COR-L47 (cell line): ENCODE measurements around the gene DCK.
"Not testable (repeated sequence)": the region's sequence is repeated elsewhere in the genome, so short reads cannot be mapped to it uniquely, and the experiment has no call there.

Source experiments
- DNase-seq: peaks from one replicate; lab custom pipeline; 2025; lab: John Stamatoyannopoulos, UW

Gene DCK

DNA sequence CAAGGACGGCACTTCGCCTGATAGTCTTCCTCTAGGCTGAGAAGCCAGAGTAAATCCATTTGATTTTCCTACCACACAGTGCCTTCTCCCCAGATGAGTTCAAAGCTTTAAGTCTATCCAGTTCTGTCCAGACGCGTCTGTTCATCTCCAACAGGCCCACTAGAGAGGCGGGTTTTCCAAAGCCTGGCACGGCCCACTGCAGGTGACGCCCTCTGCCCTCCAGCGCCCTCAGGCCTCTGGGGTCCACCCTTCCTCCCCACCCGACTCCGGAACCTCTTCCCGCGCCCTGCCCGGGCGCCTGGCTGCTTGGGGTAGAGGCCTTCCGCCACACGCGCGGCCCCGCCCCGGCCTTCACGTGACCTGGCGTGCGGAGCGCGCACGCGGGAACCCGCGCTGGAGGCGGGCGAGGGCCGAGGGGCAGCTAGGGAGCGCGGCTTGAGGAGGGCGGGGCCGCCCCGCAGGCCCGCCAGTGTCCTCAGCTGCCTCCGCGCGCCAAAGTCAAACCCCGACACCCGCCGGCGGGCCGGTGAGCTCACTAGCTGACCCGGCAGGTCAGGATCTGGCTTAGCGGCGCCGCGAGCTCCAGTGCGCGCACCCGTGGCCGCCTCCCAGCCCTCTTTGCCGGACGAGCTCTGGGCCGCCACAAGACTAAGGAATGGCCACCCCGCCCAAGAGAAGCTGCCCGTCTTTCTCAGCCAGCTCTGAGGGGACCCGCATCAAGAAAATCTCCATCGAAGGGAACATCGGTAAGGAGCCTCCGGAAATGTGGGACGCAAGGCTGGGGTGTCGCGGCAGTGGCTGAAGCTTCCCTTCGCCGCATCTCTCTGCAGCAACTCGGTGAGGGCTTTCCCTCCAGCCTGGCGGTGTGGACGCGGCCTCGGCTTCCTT is at the start of gene DCK:
TSS of gene DCK (plus strand) at position 469 of the 888 bp plus-strand sequence. CDS start at position 656, 187 bp downstream.
- DNase-seq, result peak; percentile 90

DNA sequence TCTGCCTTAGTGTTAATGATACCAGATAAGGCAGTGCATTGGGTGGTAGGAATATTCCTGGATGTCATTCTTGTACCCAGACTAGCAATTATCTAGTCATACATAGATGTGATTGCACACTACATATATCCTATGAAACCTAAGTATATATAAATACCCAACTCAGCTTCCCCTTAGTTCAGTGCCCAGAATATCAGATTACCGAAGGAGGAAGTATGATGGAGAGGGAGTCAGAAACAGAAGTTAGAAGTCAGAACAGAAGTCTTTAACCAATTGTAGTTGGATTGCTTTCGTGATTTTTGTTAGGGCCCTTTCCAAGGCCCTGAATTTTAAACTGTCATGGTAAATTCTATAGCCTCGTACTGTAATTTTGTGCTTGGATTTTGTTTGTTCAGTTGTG is 48.4 kb upstream of the DCK start:
- DNase-seq, result no peak

DNA sequence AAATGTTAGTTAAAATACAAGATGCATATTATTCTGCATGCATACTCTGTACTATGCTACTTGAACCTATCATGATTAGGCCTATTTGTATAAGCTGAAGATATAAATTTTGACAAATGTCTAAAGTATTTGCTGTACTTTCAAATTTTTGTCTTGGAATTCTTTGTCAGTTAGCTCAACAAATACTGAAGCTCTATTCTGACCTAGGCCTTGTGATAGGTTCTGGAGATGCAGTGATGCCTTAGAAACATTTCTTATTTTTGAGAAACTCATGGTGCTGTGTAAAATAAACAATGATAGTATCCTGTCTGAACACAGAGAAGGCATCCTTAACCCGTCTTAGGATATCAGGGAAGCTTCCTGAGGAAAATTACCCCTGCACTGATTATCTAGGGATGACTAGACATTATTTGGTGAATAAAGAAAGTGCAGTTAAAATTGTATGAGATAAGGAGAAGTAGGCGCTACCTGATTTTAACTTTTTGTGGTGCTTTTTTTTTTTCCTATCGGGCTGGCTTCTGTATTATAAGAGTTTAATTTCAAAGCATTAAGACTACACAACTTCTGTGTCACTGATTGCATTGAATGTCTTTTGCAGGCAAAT is 47.9 kb upstream of the DCK start:
- no peak for DNase-seq

DNA sequence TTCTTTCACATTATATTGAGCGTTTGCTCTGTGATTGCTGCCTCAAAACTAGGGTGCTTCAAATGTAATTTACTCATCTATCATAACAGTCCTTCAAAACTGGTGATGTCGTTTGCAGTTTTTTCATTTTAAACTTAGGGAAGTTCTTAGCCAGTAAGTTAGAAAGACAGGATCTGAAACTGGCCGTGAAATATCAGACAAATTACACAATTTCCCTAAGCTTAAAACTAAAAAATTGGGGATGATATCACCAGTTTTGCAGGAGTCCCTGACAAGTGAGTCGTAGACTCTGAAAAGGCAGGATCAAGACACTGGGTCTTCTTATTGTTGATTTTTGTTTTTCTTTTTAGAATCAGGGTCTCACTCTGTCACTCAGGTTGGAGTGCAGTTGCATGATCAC is 46.5 kb upstream of the DCK start:
- DNase-seq, result no peak

DNA sequence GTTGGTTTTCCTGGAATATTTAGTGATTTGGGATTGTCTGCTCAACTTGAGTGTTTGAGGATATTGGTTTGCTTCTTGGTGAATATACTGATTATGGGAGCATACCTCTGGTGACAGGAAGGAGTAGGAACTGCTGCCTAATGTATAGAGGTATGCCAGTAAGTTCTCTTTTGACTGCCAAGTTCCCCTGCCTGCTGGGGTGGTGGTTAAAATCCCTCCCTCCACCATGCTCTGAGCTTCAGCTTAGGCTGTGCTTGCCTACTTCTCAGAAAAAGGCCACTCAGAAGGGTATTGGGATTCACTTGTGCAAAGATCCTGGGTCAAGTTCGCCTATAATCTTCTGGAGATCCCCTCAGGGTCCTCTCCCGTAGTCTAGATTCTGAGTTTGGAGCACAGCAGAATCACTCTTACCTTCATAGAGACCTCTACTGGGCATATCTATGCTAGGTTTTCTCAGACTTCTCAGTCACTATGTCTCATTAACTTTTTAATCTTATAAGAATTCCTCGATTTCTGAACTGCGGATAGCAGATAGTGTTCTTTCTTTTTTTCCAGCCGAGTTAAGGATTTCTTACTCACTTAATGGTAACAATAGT is 44.7 kb upstream of the DCK start:
- DNase-seq, result no peak

DNA sequence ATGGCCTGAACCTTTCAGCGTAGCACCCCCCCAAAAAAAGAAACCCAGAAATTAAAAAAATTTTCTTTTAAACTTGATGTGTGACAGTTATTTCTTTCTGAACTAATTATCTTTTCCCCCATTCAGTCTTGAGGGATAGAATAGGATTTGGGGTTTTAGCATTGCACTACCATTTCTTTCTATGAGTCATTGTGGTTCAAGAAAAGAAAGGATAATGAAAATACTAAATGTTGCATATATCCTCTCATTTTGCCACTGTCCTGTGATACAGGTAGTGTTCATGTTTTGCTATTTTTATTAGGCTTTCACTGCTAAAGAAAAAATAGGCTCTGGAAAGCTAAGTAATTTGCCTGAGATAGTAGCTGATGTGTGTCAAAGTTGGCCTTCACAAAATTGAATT is 39.4 kb upstream of the DCK start:
- no peak for DNase-seq

DNA sequence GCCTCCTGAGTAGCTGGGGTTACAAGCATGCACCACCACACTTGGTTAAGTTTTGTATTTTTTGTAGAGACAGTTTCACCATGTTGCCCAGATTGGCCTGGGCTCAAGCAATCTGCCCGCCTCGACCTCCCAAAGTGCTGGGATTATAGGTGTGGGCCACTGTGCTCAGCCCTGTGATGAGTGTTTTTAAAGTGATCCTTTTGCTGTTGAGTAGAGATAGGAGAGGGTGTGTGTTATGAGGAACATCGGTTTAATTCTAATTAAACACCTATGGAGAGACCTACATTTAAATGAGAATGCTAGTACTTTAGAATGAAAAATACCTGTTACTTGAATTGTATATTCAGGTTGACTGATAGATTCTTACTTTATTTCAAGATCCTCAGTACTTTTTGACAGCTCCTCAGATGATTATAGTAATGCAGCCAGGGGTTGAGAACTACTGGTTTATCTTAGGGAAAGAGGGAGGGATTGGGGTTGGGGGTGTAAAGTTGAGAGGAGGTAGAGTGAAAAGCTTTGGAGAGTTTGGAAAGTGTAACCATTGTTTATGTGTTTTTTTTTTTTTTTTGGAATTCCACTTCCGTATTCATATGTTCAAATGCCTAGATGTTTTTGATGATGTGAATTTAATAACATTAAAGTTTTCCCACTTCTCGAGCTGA is 36.8 kb upstream of the DCK start:
- no peak for DNase-seq

DNA sequence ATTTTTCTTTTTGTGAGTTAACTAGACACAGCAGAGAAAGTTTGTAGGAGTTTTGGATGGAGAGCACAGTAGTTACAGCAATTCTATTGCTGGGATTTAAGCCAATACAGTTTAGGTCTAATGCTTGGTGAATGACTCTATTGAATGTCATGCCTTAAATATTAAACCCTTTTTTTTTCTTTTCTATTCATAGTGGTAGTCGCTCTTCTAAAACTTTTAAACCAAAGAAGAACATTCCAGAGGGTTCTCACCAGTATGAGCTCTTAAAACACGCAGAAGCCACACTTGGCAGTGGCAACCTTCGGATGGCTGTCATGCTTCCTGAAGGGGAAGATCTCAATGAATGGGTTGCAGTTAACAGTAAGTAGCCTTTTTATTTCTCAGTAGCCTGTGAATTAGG is 34.8 kb upstream of the DCK start:
- no peak for DNase-seq

DNA sequence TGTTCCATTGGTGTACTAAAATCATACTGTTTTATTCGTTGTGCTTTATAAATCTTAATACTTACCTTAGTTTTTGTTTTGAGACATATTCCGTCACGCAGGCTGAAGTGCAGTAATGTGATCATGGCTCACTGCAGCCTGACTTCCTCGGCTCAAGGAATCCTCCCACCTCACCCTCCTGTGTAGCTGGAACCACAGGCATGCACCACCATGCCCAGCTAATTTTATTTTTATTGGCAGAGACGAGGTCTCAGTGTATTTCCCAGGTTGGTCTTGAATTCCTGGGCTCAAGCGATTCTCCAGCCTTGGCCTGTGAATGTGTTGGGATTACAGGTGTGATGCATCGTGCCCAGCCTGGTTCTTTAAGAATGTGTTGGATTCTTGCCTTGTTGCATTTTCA is 24.4 kb upstream of the DCK start:
- no peak for DNase-seq

DNA sequence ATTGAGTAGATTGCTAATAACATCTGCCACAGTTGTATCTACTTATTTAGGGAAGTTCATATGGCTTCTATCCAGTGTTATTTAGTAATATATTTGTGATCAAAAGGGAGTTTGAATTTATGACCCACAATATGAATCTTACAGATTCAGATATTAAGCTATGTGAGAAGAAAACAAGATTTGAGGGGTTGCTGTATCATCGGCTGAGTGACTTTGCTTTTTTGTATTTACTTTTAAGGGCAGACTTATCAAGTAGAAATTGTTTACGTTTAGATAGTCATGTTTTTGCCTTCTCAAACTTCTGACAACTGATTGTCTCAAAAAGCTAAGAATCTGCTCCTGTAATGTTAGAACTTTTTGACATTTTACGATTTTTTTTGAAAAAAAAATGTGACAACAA is 17.2 kb upstream of the DCK start:
- DNase-seq, result no peak

DNA sequence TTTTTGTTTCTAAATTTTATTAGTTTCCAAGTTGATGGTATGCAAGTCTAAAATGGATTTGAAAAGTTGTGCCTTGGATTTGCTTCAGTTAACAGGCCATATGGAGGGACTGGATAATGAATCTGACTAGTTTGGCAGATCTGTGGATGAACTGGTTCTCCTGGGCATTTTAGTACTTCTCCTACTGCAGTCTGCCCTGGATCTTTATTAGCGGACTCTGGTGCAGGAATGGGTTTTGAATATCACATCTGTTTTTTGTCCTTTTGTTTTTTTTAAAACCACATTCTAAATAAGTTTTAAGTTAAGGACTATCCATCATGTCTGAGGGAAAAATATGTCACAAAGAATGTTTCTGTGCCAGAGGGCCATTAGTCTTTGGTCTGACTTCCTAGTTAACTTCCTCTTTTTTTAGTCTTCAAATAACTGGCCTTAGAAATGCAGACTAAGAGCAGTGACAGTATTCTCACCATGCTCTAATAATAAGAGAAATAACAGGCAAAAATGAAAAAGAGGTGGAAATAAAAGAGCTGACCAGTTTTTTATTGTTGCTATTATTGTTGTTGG is 13.9 kb upstream of the DCK start:
- DNase-seq, result no peak

DNA sequence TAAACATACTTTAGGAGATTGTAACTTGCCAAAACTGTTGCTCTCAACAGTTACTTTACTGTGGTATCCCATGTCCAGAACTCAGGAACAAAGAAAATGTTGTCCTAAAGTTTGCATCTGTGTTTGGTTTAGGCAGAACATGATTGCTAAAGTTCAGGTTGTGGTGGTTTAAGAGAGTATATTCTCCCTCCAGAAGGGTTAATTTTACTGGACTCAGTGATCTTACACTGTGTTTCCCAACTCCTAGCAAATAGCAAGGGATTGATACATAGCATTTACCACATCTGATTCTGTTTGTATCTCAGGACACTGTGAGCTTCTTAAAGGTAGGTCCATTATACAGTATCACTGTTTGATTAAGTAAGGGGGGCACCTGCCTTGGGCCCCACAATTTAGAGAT is 13.3 kb upstream of the DCK start:
- no peak for DNase-seq

DNA sequence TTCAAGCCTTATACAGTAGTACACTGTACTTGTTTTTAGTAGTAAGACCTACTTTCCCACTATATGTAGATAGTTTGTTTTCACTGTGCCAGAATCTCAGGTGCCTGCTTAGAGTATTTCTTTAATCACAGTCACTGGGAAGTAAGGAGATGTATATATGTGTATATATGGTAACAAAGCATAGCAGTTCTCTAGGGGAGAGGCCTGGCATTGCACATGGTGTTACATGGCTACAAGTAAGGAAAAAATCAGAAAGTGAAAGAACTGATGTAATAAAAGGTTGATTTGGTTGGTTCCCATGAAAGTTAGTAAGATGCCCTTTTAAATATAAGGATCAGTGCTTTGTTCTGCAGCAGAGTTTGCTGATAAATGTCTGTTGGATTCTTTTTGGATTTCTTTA is 9.3 kb upstream of the DCK start:
- DNase-seq, result no peak

DNA sequence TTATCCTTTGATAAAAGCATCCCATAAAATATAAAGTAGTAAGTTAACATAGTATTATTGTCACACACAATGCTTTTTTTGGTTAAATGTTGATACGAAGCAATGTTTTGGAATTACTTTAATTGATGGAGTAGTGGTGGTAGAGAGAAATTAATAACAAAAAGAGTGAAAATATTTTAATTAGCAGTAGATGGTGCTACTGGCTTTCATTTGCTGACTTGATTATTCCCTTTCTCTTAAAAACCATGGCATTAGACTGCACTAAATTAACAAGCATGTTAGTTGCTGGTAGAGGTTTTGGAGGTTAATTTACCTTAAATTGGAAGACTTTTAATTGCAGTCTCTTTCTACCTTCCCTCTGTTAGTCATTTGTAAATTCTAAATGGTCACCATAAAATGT is 8.9 kb upstream of the DCK start:
- DNase-seq, result no peak

DNA sequence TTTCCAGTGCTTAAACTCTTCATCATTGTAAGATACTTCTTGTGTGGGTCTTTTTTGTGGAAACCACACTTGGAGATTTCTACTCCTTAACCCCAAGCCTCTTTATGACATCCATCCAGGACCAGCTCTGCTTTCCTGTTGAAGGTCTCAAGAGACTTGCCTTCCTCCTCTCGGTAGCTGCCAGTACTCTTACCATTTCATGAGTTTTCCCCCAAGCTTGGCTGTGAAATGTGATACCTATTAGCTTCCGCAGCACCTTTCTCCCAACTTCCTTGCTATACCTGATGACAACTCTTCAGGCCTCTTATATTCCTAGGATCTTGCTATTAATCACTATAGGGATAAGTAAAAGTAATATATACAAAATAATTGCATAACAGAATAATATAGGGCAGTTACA is 1.9 kb upstream of the DCK start:
- DNase-seq, result no peak

DNA sequence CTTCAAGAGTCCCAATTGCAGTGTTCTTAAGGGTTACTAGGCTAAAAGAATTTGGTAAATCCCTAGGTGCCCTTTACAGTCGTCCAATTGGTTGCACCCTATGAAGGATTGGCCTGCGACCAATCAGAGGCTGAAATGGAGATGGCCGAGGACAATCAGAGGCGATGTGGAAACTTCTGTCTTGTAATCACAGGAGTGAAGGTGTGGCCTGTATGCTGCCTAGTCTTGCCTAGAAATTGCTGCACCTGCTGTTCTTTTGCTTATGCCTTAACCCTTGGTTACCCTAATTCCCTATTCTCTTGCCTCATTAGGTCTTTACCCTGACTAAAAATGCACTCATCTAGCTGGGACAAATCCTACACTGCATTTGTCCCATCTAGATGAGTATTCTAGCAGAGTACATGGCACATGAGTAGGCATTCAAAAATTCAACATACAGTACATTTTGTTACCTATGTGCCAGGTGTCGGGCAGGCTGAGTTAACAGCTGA is 1.0 kb upstream of the DCK start:
- peak; percentile 38 for DNase-seq

DNA sequence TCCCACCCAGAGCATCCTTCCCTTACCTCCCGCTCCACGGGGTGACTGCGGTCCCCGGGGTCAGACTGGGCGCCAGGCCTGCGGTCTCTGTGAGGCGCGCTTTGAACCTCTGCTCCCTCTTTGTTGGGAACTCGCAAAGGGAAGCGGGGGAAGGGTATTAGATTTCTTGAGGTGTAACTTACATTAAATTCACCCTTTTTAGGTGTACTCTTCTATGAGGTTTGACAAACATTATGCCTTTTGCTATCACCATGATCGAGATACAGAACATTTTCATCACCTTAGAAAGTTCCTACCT is 569 bp downstream of the DCK start:
- no peak for DNase-seq

DNA sequence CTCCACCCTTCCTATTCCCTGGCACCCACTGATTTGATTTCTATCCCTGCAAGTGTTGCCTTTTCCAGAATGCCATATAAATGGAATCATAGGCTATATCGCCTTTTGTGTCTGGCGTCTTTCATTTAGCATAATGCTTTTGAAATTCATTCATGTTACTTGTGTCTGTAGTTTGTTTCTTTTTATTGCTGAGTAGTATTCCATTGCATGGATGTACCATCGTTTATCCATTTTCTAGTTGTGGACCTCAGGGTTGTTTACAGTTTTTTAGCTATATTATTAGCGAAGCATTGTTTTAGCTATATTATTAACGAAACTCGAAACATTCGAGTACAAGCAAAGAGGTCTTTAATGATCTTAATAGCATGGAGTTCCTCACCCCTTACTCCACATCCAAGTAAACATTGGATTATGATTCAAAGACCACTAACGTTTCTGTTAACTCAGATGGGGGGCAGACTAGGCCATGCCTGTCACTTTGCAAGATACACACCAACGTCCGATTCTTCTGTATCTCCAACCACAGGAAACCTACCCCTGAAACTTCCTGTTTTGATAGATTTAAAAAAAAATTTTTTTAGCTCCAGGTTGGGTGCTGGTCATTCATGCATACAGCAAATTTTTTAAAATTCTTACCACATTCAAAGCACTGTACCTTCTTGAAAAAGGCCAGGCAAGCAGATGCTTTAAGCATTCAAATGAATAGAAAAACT is 1.1 kb downstream of the DCK start:
- DNase-seq, result no peak

DNA sequence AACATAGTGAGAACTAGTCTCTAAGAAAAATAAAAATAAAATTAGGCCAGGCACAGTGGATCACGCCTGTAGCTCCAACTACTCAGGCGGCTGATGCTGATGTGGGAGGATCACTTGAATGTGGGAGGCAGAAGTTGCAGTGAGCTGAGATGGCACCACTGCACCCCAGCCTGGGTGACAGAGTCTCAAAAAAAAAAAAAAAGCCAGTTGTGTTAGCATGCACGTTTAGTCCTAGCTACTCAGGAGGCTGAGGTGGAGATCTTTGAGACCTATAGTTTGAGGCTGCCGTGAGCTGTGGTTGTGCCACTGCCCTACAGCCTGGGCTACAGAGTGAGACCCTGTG is 2.5 kb downstream of the DCK start:
- no peak for DNase-seq

DNA sequence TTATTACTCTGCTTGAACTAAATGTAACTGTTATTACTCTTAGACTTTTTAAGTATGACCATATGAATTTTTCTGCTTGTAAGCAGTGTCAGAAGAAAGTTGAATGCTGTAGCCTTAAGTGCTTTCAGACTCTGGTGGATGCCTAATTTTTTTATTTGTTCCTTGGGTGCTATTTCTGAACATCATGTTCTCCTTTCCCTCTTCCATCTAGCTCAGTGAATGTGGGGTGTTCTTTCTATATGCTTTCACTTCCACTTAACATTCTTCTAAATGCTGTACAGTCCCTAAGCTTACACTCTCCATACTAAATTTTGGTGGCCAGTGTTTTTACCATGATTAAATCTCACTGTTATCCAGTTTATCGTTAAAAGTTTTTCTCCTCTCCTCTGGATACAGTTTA is 3.6 kb downstream of the DCK start:
- no peak for DNase-seq

DNA sequence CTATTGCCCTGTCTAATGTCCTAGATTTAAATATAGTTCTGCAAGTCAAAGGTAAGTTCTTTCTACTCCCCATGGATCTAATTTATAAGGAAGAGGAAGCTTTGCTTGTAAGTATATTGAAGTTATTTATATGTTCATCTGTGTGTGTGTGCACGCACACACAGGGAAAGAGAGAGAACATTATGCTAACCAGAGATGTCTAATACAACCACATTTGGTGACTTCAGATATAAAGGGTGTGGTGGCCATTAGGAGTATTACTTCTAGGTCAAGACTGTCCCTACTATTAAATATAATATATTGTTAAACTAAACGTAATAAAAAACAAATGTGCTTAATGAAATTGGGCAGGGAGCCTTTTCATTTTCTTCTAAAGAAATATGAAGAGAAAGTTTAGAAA is 4.1 kb downstream of the DCK start:
- DNase-seq, result no peak

DNA sequence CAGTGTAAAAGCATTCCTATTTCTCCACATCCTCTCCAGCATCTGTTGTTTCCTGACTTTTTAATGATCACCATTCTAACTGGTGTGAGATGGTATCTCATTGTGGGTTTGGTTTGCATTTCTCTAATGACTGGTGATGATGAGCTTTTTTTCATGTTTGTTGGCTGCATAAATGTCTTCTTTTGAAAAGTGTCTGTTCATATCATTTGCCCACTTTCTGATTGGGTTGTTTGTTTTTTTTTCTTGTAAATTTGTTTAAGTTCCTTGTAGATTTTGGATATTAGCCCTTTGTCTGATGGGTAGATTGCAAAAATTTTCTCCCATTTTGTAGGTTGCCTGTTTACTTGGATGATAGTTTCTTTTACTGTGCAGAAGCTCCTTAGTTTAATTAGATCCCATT is 6.2 kb downstream of the DCK start:
- not testable (repeated sequence) for DNase-seq
